GM12864 (cell line): ENCODE results near the gene CPZ.

ENCODE experiments used
- DNase-seq: peaks from one replicate; pipeline ENCODE4 v3.0.0-alpha.2; 2011; ENCODE audit warnings: low read depth
- H3K4me3 ChIP-seq: 2 replicates; pipeline ENCODE4 v1.5.1; 2011; ENCODE audit warnings: mild to moderate bottlenecking, low read depth, low read length, control low read depth
- TF ChIP-seq, protein P1 (sequence below): IDR thresholded peaks from 2 replicates; pipeline ENCODE4 v1.5.1; 2011; ENCODE audit warnings: low read depth, mild to moderate bottlenecking, moderate library complexity, low read length, control low read depth, inconsistent platforms; ENCODE audit errors: missing control alignments

CPZ gene

DNA sequence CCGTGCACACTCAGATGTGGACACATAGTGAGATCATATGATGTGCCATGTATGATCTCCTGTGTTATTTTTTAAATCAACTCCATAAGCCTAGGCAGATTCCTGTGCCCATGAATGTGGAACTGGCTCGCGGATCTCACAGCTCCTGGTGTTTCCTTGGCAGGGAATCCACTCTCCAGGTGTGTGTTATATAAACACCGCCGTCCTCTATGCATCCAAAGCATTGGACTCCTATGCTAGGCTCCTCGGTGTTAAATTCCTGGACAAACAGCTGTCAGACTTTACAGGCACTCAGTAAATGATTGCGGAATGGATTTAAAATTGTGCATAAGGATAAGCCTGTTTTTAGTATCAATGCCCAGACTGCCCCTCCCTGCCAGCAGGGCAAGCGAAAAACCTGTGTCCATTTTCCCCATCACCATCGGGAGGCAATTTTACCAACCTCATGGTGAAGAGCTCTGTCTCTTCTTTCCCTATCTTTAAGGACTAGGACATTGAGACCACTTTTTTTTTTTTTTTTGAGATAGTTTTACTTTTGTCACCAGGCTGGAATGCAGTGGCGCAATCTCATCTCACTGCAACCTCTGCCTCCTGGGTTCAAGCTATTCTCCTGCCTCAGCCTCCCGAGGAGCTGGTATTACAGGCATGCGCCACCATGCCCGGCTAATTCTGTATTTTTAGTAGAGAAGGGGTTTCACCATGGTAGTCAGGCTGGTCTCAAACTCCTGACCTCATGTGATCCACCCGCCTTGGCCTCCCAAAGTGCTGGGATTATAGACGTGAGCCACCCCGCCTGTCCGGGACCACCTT is 36.0 kb upstream of the CPZ start:
- TF ChIP-seq, protein P1, sequence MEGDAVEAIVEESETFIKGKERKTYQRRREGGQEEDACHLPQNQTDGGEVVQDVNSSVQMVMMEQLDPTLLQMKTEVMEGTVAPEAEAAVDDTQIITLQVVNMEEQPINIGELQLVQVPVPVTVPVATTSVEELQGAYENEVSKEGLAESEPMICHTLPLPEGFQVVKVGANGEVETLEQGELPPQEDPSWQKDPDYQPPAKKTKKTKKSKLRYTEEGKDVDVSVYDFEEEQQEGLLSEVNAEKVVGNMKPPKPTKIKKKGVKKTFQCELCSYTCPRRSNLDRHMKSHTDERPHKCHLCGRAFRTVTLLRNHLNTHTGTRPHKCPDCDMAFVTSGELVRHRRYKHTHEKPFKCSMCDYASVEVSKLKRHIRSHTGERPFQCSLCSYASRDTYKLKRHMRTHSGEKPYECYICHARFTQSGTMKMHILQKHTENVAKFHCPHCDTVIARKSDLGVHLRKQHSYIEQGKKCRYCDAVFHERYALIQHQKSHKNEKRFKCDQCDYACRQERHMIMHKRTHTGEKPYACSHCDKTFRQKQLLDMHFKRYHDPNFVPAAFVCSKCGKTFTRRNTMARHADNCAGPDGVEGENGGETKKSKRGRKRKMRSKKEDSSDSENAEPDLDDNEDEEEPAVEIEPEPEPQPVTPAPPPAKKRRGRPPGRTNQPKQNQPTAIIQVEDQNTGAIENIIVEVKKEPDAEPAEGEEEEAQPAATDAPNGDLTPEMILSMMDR, result no peak
- DNase-seq, result no peak
- no peak overlapping the region for H3K4me3 ChIP-seq

DNA sequence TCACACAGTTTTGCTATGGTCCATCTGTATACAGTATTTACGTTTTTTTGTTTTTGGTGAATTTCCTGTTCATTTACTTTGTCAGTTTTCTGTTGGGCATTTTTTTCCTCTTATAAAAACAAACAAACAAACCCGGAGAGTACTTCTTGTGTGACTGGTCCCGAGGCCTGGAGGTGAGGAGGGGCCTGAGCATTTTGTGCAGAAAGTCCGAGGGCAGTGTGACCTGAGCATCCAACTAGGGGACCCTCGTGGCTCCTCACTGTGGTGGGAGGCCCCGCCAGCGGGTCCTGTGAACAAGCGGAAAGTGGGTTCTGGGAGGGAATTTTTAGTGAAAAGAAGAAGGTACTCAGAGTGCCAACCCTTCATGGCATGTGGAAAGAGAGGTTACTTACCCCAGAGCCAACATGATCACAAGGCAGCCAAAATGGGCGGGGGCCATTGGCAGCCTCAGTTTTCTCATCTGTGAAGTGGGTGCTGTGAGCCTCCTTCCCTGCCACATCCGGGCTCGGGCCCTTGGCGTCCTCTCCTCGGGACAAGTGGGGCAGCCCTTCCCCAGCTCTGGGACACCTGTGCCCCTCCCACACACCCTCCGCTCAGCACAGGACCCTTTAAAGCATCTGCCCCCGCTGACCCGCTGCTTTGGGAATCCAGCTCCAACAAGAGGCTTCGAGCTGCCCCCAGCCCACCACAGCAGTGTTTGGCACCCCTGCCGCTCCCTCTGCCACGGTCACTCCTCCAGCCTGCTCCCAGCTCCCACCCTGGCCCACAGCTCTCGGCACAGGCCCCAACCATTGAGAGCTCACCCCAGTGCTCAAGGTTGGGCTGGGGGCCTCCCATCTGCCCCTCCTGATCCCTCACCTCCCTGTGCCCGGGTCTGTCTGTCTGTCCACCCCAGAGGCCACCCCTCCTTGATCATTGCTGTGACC is 35.2 kb upstream of the CPZ start:
- TF ChIP-seq, protein P1, result no peak
- no peak for DNase-seq
- H3K4me3 ChIP-seq, result no peak overlapping the region

DNA sequence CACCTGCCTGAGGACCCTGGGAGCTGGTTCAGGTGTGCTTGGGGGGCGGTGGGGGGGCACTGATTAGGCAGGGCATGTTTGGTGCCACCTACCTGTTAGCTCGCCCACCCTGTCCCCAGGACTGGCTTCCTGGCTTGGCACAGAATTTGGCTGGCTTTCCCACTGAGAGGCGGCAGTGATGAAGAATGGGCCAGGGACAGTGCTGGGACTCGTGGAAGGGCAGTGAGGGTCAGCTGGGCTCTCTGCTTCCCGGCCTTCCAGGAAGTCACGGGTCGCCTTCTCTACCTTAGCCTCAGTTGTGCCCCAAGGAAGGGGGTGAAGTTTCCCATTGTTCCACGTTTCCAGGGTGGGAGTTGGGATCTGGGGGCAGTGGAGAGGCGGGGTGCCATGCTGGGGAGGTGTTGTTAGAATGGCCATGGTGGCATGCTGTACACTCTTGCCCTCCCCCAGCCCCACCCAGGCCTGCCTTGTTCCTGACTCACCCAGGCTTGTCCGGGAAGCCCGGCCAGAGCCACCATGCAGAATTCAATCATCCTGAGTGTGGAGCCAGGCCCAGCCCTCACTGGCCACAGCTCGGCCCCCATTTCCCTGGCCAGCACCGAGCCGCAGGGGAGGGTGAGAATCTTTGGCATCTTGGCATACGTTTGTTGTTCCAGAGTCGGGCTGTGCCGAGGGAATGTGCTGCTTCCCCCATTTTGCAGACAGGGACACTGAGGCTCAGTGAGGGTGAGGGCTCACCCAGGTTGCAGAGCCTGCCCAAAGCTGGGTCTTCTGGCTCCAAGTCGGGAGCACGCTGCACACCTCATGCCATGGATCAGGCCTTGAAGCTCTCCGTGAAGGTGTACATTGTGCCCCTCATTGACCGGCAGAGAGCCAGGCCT is 34.2 kb upstream of the CPZ start:
- DNase-seq, result no peak
- TF ChIP-seq, protein P1, result no peak
- no peak overlapping the region for H3K4me3 ChIP-seq

DNA sequence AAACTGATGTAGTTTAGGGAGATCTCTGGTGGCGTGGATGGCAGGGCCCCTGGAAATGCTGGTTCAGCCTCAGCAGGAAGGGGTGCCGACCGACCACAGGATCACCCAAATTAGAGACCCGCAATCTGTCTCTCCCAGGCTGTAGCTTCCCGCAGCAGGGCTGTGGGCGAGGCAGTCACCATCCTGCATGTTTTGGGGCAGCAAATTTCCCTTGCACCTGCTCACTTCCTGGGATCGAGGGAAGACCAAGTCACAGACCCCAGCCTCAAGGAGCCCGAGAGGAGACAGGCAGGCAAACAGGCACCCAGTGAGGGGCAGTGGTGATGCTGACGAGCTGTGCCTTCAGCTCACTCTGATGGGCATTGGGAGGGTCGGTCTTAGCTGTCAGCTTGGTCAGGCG is 33.6 kb upstream of the CPZ start:
- no peak for DNase-seq
- TF ChIP-seq, protein P1, result no peak
- no peak overlapping the region for H3K4me3 ChIP-seq

DNA sequence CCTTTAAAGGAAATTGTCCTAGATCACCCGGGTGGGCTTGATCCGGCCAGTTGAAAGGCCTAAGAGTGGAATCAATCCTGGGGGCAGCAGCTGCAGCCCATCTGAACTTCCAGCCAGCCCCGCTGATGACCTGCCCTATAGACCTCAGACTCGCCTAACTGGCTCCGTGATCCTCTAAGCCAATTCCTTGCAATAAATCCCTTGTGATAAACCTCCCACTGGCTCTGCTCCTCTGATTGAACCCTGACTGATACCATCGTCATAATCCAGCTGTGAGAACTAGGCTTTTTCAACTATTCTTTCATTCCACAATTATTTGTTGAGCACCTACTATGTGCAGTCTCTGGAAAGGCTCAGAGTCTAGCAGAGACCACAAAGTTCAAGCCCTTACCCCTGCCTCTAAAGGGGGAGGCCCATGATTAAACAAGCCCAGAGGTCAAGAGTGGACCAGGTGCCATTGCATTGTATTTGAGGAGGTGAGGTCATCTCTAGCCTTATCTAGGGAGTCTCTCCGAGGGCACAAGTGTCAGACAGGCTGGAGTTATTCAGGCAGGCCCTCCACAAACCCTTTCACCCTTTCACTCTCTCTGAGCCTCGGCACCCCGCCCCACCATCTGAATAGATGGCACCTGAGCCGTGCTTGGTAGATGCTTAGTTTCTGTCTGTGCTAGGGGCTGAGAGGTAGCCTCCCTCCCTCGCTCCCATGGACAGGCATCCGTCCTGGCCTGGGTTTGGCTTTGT is 32.9 kb upstream of the CPZ start:
- TF ChIP-seq, protein P1, result no peak
- H3K4me3 ChIP-seq, result no peak overlapping the region
- no peak for DNase-seq
